ENCODE data around the gene RAB30.
"Not testable (repeated sequence)": the region's sequence is repeated elsewhere in the genome, so short reads cannot be mapped to it uniquely, and the experiment has no call there.

RAB30 gene

DNA sequence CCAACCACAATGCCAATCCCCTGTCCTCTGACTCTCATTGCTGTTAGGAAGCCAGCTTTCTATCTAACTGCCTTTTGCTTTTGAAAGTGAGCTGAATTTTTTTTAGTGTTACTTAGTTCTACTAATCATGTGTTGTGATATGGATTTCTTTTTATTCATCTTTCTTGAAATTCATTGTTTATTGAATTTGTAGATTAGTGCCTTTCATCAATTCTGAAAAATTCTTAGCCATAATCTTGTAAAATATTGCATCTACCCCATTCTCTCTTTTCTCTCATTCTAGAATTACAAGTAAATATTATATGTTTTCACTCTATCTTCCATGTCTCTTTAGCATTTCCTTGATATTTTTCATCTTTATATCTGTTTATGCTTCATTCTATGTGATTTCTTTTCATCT, 122.3 kb downstream of the RAB30 start:
- TF ChIP-seq, protein P1, sequence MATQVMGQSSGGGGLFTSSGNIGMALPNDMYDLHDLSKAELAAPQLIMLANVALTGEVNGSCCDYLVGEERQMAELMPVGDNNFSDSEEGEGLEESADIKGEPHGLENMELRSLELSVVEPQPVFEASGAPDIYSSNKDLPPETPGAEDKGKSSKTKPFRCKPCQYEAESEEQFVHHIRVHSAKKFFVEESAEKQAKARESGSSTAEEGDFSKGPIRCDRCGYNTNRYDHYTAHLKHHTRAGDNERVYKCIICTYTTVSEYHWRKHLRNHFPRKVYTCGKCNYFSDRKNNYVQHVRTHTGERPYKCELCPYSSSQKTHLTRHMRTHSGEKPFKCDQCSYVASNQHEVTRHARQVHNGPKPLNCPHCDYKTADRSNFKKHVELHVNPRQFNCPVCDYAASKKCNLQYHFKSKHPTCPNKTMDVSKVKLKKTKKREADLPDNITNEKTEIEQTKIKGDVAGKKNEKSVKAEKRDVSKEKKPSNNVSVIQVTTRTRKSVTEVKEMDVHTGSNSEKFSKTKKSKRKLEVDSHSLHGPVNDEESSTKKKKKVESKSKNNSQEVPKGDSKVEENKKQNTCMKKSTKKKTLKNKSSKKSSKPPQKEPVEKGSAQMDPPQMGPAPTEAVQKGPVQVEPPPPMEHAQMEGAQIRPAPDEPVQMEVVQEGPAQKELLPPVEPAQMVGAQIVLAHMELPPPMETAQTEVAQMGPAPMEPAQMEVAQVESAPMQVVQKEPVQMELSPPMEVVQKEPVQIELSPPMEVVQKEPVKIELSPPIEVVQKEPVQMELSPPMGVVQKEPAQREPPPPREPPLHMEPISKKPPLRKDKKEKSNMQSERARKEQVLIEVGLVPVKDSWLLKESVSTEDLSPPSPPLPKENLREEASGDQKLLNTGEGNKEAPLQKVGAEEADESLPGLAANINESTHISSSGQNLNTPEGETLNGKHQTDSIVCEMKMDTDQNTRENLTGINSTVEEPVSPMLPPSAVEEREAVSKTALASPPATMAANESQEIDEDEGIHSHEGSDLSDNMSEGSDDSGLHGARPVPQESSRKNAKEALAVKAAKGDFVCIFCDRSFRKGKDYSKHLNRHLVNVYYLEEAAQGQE (IDR thresholded peaks at IDR 0.05; ENCODE audit: insufficient replicate concordance, low read depth), result no peak
- TF ChIP-seq SPI1 (IDR thresholded peaks at IDR 0.05; ENCODE audit: borderline replicate concordance, low read depth) (no peak), POLR2AphosphoS5 (IDR thresholded peaks at IDR 0.05; ENCODE audit: low read depth) (no peak), GABPA (IDR thresholded peaks at IDR 0.05; ENCODE audit: low read depth) (no peak)
- TF ChIP-seq, protein P2, sequence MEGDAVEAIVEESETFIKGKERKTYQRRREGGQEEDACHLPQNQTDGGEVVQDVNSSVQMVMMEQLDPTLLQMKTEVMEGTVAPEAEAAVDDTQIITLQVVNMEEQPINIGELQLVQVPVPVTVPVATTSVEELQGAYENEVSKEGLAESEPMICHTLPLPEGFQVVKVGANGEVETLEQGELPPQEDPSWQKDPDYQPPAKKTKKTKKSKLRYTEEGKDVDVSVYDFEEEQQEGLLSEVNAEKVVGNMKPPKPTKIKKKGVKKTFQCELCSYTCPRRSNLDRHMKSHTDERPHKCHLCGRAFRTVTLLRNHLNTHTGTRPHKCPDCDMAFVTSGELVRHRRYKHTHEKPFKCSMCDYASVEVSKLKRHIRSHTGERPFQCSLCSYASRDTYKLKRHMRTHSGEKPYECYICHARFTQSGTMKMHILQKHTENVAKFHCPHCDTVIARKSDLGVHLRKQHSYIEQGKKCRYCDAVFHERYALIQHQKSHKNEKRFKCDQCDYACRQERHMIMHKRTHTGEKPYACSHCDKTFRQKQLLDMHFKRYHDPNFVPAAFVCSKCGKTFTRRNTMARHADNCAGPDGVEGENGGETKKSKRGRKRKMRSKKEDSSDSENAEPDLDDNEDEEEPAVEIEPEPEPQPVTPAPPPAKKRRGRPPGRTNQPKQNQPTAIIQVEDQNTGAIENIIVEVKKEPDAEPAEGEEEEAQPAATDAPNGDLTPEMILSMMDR (IDR thresholded peaks at IDR 0.05; ENCODE audit: insufficient read depth, low read length), result no peak
- H3K27me3 ChIP-seq (ENCODE audit: insufficient read depth, poor library complexity, severe bottlenecking), result no peaks in the 10 kb centered on the region
- H3K27ac ChIP-seq (replicated peaks), result no peak overlapping the region
- DNase-seq (ENCODE audit: low read depth in 1 of 2, low spot score in 1 of 2), result no peak
- H3K4me3 ChIP-seq (replicated peaks; ENCODE audit: insufficient read depth, low read length), result no peak overlapping the region

DNA sequence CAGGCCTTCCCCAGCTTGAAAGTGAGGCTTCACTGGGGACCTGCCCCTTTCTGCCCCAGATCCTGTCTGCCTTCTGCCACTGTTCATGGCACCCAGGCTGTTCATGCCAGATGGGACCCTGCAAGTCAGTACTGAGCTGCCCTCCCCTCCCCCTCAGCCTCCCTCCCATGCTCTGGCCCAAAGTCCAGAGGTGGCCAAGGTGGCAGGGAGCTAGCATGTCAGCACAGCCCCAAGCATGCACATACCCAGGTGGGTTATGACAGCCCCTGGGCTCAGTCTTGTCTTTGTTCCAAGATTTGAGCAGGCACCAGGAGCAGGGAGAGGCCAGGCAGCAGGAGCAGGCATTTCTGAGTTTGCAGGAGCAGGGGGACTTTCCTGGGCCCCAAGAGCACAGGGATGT, 126.0 kb downstream of the RAB30 start:
- no peak overlapping the region for H3K27ac ChIP-seq (replicated peaks)
- TF ChIP-seq, protein P1 (IDR thresholded peaks at IDR 0.05; ENCODE audit: insufficient replicate concordance, low read depth), result no peak
- TF ChIP-seq POLR2AphosphoS5 (IDR thresholded peaks at IDR 0.05; ENCODE audit: low read depth), result no peak
- TF ChIP-seq GABPA (IDR thresholded peaks at IDR 0.05; ENCODE audit: low read depth), result no peak
- TF ChIP-seq, protein P2 (IDR thresholded peaks at IDR 0.05; ENCODE audit: insufficient read depth, low read length), result no peak
- no peak for TF ChIP-seq SPI1 (IDR thresholded peaks at IDR 0.05; ENCODE audit: borderline replicate concordance, low read depth)
- no peak overlapping the region for H3K4me3 ChIP-seq (replicated peaks; ENCODE audit: insufficient read depth, low read length)
- no peaks in the 10 kb centered on the region for H3K27me3 ChIP-seq (ENCODE audit: insufficient read depth, poor library complexity, severe bottlenecking)
- no peak for DNase-seq (ENCODE audit: low read depth in 1 of 2, low spot score in 1 of 2)

DNA sequence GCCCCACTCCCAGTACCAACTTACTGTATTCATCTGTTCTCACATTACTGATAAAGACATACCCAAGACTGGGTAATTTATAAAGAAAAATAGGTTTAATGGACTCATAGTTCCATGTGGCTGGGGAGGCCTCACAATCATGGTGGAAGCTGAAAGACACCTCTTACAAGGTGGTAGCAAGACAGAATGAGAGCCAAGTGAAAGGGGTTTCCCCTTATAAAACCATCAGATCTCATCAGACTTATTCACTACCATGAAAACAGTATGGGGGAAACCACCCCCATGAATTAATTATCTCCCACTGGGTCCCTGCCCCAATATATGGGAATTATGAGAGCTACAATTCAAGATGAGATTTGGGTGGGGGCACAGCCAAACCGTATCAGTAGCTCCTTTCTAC, 126.7 kb downstream of the RAB30 start:
- not testable (repeated sequence) for DNase-seq (ENCODE audit: low read depth in 1 of 2, low spot score in 1 of 2); H3K4me3 ChIP-seq (replicated peaks; ENCODE audit: insufficient read depth, low read length); H3K27ac ChIP-seq (replicated peaks); H3K27me3 ChIP-seq (ENCODE audit: insufficient read depth, poor library complexity, severe bottlenecking)

DNA sequence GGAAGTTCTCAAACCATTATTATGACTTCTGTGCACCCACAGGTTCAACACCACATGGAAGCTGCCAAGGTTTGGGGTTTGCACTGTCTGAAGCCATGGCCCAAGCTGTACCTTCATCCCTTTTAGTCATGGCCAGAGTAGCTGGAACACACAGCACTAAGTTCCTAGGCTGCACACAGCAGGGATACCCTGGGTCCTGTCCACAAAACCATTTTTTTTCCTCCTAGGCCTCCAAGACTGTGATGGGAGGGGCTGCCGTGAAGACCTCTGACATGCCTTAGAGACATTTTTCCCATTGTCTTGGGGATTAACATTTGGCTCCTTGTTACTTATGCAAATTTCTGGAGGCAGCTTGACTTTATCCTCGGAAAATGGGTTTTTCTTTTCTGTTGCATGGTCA, 127.5 kb downstream of the RAB30 start:
- no peak overlapping the region for H3K4me3 ChIP-seq (replicated peaks; ENCODE audit: insufficient read depth, low read length)
- H3K27ac ChIP-seq (replicated peaks), result no peak overlapping the region
- H3K27me3 ChIP-seq (ENCODE audit: insufficient read depth, poor library complexity, severe bottlenecking), result no peaks in the 10 kb centered on the region
- DNase-seq (ENCODE audit: low read depth in 1 of 2, low spot score in 1 of 2), result no peak
- TF ChIP-seq SPI1 (IDR thresholded peaks at IDR 0.05; ENCODE audit: borderline replicate concordance, low read depth) (no peak), GABPA (IDR thresholded peaks at IDR 0.05; ENCODE audit: low read depth) (no peak), POLR2AphosphoS5 (IDR thresholded peaks at IDR 0.05; ENCODE audit: low read depth) (no peak)
- TF ChIP-seq, protein P1 (IDR thresholded peaks at IDR 0.05; ENCODE audit: insufficient replicate concordance, low read depth), result no peak
- TF ChIP-seq, protein P2 (IDR thresholded peaks at IDR 0.05; ENCODE audit: insufficient read depth, low read length), result no peak

DNA sequence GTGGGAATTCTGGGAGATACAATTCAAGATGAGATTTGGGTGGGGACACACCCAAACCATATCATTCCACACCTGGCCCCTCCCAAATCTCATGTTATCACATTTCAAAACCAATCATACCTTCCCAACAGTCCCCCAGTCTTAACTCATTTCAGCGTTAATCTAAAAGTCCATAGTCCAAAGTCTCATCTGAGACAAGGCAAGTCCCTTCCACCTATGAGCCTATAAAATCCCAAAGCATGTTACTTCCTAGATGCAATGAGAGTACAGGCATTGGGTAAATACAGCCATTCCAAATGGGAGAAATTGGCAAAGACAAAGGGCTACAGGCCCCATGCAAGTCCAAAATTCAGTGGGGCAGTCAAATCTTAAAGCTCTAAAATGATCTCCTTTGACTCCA, 128.3 kb downstream of the RAB30 start:
- H3K27ac ChIP-seq (replicated peaks); DNase-seq (ENCODE audit: low read depth in 1 of 2, low spot score in 1 of 2); H3K4me3 ChIP-seq (replicated peaks; ENCODE audit: insufficient read depth, low read length); H3K27me3 ChIP-seq (ENCODE audit: insufficient read depth, poor library complexity, severe bottlenecking): not testable (repeated sequence)
